Measurements from ENCODE around the gene LRP8. TPM values are rescaled to one million over a fixed set of nuclear protein-coding genes. Genes with fewer than 3 reads are reported as not detected.

The LRP8 gene
- total RNA-seq, 1 donor from 2014 or later: 16.5 TPM

DNA sequence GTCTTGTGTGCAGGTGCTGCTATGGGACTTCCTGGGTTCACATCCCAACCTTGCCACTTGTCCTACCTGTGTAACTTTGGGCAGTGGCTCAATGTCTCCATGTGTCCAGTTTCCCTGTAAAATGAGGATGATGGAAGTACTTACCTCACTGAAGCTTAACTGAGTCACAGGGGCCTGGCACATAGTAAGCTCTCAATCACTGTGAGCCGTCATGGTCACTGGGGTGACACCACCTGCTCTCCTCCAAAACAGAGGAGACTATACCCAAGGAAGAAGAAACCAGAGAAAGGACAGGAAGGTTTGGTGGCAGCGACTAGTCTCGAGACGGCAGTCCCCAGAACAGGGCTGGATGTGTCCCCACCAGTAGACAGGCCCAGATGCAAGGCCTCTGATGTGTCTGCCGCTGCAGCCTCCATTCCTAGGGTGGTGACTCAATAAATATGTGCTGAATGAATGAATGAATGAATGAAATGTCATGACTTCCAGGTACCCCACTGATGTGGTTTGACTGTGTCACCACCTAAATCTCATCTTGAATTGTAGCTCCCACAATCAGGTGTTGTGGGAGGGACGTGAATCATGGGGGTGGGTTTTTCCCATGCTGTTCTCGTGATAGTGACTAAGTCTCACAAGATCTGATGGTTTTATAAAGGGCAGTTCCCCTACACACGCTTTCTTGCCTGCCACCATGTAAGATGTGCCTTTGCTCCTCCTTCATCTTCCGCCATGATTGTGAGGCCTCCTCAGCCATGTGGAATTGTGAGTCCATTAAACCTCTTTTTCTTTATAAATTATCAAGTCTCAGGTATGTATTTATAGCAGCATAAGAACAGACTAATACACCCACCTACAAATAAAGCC is 13.0 kb upstream of the LRP8 start:
- no peak overlapping the region for H3K4me3 Mint-ChIP-seq
- TF ChIP-seq, protein P1, sequence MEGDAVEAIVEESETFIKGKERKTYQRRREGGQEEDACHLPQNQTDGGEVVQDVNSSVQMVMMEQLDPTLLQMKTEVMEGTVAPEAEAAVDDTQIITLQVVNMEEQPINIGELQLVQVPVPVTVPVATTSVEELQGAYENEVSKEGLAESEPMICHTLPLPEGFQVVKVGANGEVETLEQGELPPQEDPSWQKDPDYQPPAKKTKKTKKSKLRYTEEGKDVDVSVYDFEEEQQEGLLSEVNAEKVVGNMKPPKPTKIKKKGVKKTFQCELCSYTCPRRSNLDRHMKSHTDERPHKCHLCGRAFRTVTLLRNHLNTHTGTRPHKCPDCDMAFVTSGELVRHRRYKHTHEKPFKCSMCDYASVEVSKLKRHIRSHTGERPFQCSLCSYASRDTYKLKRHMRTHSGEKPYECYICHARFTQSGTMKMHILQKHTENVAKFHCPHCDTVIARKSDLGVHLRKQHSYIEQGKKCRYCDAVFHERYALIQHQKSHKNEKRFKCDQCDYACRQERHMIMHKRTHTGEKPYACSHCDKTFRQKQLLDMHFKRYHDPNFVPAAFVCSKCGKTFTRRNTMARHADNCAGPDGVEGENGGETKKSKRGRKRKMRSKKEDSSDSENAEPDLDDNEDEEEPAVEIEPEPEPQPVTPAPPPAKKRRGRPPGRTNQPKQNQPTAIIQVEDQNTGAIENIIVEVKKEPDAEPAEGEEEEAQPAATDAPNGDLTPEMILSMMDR (conservative IDR thresholded peaks at IDR 0.05): no peak
- no peaks in the 10 kb centered on the region for H3K4me1 Mint-ChIP-seq (ENCODE audit: unreplicated experiment)
- H3K27me3 Mint-ChIP-seq: peaks cover 11% of the 10 kb centered on the region
- no peaks in the 10 kb centered on the region for H3K36me3 Mint-ChIP-seq
- peak; percentile 34 for DNase-seq (ENCODE audit: extremely low spot score, unreplicated experiment)
- no peaks in the 10 kb centered on the region for H3K9me3 Mint-ChIP-seq
- no peak overlapping the region for H3K27ac Mint-ChIP-seq

DNA sequence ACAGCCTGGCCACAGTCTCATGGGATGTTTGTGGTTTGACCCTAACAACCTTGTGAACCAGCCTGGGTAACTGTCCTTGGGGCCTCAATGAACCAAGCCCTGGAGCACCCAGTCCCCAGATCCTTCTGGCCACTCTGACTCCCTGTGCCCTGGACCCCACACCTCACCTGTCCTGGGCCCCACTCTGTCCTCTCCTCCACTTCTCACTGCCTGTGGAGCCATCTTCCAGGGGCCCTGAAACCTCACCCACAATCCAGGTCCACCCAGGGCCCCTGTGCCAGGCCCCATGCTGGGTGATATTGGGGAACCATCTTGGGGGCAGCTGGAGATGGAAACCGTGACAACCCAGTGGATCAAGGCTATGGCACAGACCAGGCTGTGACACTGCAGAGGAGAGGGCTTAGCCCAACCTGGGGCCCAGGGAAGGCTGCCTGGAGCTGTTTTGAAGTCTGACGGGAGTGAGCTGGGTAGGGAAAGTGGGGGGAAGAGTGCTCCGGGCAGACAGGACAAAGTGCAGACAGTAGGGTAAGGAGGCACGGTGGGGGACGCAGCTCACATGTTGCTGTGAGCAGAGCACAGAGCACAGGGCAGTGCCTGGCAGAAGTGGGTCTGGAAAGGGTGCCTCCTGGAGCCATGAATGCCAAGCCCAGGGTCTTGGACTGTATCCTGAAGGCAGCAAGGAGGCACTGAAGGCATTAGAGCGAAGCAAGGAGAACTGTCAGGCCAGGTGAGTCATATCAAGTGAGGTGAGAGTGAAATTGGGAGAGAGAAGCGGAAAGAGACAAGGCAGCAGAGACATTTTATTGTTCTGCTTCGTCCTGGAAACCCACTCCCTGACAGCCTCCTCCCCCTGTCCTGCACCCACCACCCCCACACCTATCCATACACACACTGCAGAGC is 12.1 kb upstream of the LRP8 start:
- H3K4me3 Mint-ChIP-seq: no peak overlapping the region
- no peaks in the 10 kb centered on the region for H3K4me1 Mint-ChIP-seq (ENCODE audit: unreplicated experiment)
- TF ChIP-seq, protein P1 (conservative IDR thresholded peaks at IDR 0.05): no peak
- H3K9me3 Mint-ChIP-seq: no peaks in the 10 kb centered on the region
- no peaks in the 10 kb centered on the region for H3K36me3 Mint-ChIP-seq
- no peak overlapping the region for H3K27ac Mint-ChIP-seq
- peak; percentile 47 for DNase-seq (ENCODE audit: extremely low spot score, unreplicated experiment)
- peaks cover 16% of the 10 kb centered on the region for H3K27me3 Mint-ChIP-seq

DNA sequence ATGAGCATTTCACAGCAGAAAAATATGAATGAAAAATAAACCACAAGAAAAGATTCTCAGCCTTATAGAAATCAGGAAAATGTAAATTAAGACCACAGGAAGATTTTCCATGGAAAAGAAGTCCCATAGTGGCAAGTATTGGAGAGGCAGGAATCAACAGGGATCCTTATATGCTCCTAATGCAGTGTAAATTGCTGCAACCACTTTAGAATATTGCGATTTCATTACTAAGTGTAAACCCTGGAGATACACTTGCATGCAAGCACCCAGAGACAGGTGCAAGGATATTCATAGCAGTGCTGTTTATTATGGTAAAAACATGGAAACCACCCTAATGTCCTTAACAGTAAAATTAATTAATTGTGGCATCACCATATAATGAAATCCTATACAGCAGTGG is 10.6 kb upstream of the LRP8 start:
- H3K27me3 Mint-ChIP-seq: peaks cover 18% of the 10 kb centered on the region
- H3K36me3 Mint-ChIP-seq: no peaks in the 10 kb centered on the region

DNA sequence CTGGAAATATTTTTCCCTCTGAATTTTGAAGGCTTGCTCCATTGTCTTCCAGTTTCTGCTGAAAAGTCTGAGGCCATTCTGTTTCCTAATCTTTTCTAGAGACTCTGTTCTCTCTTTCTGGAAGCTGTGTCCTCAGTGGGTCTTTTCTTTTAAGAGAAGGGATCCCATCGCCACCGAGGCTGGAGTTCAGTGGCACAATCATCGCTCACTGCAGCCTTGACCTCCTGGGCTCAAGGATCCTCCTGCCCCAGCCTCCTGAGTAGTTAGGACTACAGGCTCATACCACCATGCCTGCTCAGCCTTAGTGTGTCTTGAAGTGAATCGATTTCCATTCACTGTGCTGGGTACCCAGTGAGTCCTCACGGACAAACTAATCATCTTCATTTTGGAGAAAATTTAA is 9.6 kb upstream of the LRP8 start:
- TF ChIP-seq, protein P1 (conservative IDR thresholded peaks at IDR 0.05): no peak
- H3K4me3 Mint-ChIP-seq: no peak overlapping the region
- no peaks in the 10 kb centered on the region for H3K36me3 Mint-ChIP-seq
- DNase-seq (ENCODE audit: extremely low spot score, unreplicated experiment): no peak
- H3K9me3 Mint-ChIP-seq: no peaks in the 10 kb centered on the region
- peaks cover 18% of the 10 kb centered on the region for H3K27me3 Mint-ChIP-seq
- no peaks in the 10 kb centered on the region for H3K4me1 Mint-ChIP-seq (ENCODE audit: unreplicated experiment)
- H3K27ac Mint-ChIP-seq: no peak overlapping the region

More for the DNA sequence above, 10.6 kb upstream of the LRP8 start:
- Mint-ChIP-seq H3K27ac (no peak overlapping the region), H3K9me3 (no peaks in the 10 kb centered on the region), H3K4me3 (no peak overlapping the region), H3K4me1 (ENCODE audit: unreplicated experiment) (no peaks in the 10 kb centered on the region)
- TF ChIP-seq, protein P1 (conservative IDR thresholded peaks at IDR 0.05): no peak
- DNase-seq (ENCODE audit: extremely low spot score, unreplicated experiment): no peak

DNA sequence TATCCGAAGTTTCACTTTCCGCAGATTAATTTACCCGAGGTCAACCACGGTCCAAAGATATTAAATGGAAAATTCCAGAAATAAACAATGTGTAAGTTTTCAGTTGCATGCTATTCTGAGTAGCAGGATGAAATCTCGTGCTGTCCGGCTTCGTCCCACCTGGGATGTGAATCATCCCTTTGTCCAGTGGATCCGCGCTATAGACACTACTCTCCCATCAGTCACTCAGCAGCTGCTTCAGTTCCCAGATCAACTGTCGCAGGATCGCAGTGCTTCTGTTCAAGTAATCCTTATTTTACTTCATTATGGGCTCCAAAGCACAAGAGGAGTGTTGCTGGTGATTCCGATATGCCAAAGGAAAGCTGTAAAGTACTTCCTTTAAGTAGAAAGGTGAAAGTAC is 8.3 kb upstream of the LRP8 start:
- Mint-ChIP-seq H3K27me3 (peaks cover 16% of the 10 kb centered on the region), H3K9me3 (no peaks in the 10 kb centered on the region), H3K4me3 (no peak overlapping the region), H3K36me3 (no peaks in the 10 kb centered on the region), H3K4me1 (ENCODE audit: unreplicated experiment) (no peaks in the 10 kb centered on the region), H3K27ac (no peak overlapping the region)
- DNase-seq (ENCODE audit: extremely low spot score, unreplicated experiment): peak; percentile 47
- TF ChIP-seq, protein P1 (conservative IDR thresholded peaks at IDR 0.05): no peak
